ENCODE data around the gene ANKRD11. TPM values are rescaled to one million over a fixed set of nuclear protein-coding genes. Genes with fewer than 3 reads are reported as not detected.
A peak's percentile ranks its signal among the peaks of the same experiment; 100 is the strongest.
"Not testable (repeated sequence)": the region's sequence is repeated elsewhere in the genome, so short reads cannot be mapped to it uniquely, and the experiment has no call there.

The ANKRD11 gene
- total RNA-seq, 1 donor from 2014 or later = 64.9 TPM

DNA sequence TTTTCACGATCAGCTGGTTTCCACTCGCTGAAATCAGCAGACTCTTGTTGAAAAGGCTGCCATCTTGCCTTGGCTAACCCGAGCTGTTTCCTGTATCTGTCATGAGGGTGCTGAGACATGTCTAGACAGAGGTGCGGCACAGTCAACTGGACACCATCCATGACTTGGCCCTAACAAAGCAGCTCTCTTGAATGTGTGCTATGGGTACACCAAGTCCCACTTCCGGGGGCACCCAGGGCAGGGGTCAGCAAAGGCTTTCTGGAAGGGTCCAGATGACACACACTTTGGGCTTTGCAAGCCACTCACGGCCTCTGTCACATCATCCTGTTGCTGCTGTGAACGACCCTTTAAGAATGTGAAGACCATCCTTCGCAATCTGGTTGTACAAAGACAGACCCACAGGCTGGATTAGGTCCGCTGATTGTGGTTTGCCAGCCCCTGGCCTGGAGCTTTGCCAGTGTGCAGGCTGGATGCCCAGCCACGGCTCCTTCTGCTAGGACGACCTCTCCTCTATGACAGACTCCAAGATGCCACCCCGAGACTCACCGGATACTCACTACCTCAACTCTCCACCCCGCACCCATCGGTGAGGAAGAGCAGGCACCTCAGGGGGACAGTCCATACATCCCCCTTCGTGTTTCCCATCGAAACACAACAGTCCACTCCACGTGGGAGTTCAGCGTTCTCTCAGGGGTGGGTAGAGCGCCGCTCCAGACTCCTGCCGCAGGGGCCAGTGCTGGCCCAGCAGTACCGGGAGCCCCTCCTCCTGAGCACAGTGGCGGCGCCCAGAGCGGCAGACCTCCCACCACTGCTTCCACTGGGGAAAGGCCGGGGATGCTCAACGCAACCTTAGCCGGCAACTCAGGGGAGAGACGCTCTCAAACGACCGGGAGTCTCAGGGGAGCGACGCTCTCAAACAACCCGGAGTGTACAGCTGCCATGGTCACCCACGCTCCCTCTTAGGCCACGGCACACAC lies 123.5 kb downstream of the ANKRD11 start:
- ATAC-seq (ENCODE audit: poor library complexity) = no peak
- intact Hi-C loops (cut with DNase I) = no loop called here
- no peak for DNase-seq

DNA sequence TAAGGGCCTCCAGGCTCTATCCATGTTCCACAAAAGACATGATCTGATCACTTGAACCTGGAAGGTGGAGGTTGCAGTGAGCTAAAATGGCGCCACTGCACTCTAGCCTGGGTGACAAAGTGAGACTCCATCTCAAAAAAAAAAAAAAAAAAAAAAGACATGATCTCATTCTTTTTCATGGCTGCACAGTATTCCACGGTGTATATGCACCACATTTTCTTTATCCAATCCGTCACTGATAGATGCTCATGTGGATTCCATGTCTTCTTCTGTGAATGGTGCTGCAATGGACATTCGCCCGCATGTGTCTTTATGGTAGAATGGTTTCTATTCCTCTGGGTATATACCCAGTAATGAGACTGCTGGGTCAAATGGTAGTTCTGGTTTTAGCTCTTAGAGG lies 124.4 kb downstream of the ANKRD11 start:
- ATAC-seq (ENCODE audit: poor library complexity) (no peak), DNase-seq (no peak)
- intact Hi-C loops (cut with DNase I) = no loop called here

DNA sequence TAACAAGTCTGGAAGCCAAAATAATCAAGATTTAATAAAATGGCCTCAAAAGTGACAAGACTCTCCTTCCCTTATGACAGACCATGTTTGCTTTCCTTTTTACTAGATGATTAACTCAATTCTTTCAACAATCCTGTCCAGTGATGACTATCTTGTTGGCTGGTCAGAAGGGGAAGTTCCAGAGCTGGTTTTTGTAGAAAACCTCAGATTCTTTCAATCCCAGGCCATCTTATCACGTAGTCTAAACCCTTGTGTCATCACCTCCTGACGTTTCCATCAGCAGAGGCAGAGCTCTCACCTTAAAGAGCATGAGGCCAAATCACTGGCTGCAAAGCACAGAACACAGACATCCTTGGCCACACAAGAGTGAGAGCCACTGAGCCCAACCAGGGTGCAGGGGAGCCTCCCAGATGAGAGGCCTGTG lies 125.3 kb downstream of the ANKRD11 start:
- no peak for ATAC-seq (ENCODE audit: poor library complexity)
- intact Hi-C loops (cut with DNase I) = no loop called here
- DNase-seq = no peak

DNA sequence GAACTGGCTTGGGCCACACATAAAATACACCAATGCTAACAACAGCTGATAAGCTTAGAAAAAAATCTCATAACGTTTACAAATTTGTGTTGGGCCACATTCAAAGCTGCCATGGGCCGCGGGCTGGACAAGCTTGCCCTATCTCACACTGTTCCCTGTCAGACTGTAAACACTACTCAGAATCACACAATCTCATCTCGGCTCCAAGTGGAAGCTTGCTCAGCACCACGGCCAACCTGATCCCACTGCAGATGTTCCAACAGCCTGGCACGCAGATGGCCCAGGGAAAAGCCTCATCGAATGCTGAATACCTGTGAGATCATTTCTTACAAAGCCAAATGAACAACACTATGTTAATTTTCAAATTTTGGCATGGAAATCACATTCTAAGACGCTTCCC lies 125.8 kb downstream of the ANKRD11 start:
- DNase-seq (no peak), ATAC-seq (ENCODE audit: poor library complexity) (no peak)
- intact Hi-C loops (cut with DNase I) = no loop called here

DNA sequence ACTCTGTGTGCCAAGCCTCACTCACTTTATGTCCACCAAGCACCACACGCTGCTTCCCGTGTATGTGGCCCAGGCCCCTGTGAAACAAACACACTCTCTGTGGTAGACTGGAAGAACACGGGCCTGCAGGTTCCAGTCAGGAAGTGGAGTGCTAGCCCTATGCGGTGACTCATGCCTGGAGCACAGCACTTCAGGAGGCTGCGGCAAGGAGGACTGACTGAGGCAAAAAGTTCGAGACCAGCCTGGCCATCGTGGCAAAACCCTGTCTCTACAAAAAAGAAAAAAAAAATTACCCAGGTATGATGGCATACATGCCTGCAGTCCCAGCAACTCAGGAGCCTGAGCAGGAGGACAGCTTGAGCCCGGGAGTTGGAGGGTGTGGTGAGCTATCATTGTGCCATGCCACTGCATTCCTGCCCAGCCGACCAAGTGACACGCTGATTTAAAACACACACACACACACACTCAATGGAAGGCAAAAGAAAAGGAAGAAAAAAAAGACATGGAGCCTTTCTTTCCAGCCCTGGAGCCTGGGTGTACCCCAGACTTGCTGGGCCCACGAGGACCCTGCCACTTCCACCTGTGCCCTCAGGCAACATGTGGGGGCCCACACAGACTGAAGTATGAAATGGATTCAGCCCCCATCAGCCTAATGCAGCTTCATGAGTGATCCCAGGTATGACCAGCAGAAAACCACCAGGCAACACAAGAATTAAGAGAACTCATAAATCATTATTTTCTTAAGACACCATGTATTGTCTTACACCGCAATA lies 126.6 kb downstream of the ANKRD11 start:
- ATAC-seq (ENCODE audit: poor library complexity) = peak; percentile 46
- no peak for DNase-seq
- intact Hi-C loops (cut with DNase I) = no loop called here

DNA sequence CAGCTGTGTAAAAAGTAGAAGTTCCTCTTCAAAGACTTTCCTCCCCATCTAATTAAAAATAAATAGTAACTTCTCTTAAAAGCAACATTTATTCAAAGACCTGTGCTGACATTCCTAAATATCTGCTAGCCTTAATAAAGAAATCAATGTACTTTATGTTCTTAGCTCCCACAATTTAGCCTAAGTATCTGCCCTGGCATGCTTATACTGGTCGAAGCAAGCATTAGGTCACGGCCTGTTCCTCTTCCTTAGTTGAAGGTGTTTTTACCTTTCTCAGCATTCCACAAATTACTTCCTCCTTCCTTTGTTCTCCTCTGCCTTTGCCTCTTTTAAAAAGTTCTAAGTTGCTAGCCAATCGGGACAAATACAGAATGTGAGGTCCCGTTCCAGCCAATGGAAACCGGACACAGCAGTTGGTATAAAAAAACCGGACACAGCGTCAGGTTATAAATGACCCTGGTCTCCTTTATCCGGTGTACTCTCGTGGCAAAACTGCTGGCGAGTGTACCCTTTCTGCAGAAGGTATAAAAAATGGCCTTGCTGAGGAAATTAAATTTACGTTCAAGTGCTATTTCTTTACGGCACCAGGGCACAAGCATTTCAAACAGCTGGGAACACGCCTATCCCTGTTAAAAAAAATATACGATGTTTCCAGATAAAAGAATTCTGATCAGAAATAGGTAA lies 127.7 kb downstream of the ANKRD11 start:
- ATAC-seq (ENCODE audit: poor library complexity); intact Hi-C loops (cut with DNase I); DNase-seq: not testable (repeated sequence)

DNA sequence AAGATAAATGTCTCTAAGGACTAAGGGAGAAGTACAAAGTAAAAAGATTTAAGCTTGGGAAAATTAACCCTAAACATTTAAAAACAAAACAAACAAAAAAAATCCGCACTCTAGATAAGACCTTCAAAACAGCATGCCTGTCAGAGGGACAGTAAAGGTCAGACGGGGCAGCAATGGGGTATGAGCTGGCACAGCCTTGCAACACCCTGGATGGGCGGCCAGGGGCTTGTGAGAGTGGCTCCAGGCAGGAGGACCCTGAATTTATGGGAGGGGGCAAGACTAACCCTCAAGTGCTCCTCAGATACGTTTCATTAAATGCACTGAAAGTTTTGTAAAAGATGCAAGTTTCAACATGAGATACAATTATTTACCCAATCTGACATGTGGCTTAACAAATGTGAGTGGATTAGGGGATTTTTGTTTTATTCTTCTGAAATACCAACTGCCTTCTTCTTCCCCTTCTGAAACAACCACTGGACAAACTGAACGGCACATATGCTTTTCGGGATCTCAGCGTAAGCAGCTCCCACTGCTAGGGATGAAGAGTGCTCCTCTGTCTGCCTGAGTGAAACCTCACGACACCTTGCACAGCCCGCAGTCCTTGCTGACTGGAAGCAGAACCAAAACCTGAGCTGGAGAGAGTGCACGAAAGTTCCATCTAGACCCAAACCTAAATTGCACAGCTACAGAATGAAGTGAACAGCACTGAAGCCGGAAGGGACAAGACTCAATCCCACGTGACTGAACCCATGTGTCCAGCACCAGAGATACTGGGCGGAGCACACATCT lies 128.4 kb downstream of the ANKRD11 start:
- ATAC-seq (ENCODE audit: poor library complexity) (peak; percentile 40), DNase-seq (no peak)
- intact Hi-C loops (cut with DNase I) = no loop called here

DNA sequence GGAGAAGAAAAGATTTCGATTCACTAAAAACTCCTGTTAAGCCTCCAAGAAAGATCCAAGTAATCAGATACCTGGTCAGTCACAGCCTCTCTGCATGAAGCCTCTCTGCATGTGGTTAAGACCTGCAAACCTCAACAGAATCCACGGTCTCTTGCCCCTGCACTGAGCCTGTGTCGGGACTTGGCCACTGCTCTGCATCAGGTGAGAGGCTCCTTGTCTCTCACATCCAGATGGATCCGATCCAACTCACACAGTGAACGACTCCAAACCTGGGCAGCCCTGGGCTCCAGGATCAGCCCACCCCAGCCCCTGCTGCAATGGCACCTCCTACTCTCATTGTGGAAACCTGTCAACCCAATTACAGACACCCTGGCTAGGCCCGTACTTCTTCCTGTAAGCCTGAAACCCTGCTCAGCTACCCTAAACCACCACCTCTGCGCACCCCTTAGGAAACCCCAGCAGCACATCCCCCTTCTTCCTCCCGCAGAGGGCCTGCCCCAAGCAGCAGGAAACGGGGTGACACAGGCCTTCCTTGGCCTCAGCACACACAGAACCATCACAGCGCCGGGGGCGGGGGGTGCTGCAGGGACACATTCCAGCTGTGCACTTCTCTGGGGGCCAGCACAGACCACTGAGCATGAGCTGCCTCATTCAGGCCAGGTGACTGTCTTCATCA lies 129.5 kb downstream of the ANKRD11 start:
- intact Hi-C loops (cut with DNase I) = no loop called here
- no peak for DNase-seq
- no peak for ATAC-seq (ENCODE audit: poor library complexity)

DNA sequence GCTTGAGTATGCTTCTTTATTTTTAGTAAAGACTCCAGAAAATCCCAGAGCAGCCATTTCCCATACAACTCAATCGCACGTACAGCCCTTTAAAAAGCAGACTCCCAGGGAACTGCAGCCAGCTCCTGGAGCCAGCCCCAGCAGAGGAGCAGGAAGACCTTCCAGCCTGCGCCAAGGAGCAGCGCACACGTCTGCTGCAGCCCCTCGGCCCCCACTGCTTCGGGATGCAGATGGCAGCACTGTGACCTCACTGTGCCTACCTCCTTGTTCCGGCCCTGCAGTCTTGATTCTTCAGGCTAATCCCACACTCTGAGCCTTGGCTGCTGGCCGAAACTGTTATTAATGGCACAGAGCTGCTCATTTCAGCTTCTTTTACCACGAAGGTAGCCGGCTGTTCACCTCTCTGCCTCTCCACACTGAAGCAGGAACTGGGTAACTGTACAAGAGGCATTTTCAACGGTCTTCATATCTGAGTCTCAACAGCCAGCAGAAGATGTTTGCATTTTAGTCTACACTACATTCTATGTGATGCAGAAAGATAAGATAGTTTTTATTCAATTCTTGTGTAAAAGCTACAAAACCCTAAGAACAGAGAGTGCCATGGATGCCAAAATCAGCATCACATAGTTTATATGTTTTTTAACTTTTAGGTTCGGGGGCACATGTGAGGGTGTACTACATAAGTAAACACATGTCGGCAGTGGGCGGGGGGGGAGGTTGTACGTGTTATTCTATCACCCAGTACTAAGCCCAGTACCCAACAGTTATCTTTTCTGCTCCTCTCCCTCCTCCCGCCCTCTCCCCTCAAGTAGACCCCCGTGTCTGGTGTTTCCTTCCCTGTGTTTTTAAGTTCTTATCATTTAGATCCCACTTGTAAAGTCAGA lies 130.9 kb downstream of the ANKRD11 start:
- ATAC-seq (ENCODE audit: poor library complexity) (no peak), DNase-seq (no peak)
- intact Hi-C loops (cut with DNase I) = no loop called here

DNA sequence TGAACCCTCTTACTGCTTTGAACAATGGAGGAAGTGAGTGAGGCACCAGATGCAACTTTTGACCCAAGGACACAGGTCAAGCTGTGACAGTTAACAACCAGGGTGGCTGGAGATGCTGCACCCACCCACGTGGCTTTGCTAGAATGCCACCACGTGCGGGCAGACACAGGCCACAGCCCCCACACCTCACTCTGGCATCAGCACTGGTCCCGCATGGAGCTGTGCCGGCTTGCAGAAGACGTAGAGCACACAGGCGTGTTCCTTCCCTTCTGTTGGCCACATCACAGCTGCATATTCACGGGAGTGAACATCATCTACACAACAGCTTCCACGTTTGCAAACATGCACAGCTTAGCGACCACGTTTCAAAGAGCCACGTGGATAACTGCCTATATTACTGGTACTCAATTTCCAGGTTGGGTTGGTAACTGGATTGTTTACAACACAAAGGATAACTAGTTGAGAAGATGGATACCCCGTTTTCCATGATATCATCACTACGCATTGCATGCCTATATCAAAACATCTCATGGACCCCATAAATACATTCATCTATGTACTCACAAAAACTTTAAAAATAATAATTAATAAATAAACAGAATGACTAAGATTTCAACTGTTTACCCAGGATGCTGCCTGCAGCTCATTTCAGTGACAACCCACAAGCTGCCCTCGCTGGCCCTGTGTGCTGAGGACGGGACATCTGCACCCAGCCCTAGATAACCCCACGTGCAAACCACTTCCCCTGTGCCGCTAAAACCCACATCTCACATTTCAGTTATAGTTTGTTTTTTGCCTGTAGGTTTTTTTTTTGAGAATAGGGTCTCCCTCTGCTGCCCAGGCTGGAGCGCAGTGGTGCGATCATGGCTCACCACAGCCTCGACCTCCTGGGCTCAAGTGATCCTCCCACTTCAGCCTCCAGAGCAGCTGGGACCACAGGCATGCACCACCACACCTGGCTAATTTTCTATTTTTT lies 132.0 kb downstream of the ANKRD11 start:
- DNase-seq (no peak), ATAC-seq (ENCODE audit: poor library complexity) (no peak)
- intact Hi-C loops (cut with DNase I) = no loop called here

DNA sequence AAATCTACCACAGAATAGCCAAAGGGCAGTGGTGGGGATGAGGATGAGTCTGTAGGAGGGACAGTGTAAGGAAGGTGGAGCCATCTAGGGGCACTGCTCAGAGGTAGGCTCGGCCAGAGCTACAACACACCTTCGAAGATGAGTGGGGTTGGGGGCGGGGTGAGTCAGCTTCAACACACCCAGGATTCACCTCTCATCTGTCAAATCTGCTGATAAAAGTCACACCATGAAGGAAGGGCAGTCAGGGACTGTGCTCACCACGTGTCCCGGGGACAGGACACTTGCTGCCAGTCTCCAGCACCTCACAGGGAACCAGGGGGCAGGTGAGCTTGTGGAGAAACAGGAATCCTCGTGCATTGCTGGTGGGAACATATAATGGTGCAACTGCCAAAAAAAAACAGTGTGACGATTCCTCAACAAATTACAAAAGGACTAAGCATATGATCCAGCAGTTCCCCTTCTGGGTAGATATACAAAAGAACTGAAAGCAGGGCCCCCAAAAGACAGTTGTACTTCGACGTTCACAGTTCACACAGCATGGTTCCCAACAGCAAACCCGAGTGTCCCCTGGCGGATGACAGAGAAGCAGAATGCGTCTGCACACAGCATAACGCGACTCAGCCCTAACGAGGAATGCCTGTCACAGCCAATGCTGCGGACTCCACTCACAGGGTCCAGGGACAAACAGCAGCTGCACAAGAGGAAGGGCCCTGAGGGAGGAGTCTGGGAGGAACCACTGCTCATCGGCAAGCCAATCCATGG lies 133.1 kb downstream of the ANKRD11 start:
- peak; percentile 58 for ATAC-seq (ENCODE audit: poor library complexity)
- intact Hi-C loops (cut with DNase I) = no loop called here
- peak; percentile 67 for DNase-seq

DNA sequence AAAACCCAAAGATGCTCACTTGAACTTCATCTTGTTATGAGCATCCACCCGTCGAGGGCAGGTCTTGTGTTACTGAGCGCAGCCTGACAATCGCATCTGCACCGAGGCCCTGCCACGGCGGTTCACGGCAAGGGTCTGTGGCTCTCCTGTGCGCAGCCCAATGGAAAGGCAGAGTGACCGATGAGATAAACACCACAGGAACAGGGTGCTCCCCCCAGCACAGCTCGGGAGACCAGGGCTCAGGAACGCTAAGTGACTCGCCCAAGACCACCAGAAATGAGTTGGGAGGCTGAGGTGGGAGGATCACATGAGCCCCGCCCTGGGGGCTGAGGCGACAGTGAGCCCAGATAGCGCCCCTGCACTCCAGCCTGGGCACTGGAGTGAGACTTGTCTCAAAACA lies 134.7 kb downstream of the ANKRD11 start:
- ATAC-seq (ENCODE audit: poor library complexity) = no peak
- no peak for DNase-seq
- intact Hi-C loops (cut with DNase I) = no loop called here

DNA sequence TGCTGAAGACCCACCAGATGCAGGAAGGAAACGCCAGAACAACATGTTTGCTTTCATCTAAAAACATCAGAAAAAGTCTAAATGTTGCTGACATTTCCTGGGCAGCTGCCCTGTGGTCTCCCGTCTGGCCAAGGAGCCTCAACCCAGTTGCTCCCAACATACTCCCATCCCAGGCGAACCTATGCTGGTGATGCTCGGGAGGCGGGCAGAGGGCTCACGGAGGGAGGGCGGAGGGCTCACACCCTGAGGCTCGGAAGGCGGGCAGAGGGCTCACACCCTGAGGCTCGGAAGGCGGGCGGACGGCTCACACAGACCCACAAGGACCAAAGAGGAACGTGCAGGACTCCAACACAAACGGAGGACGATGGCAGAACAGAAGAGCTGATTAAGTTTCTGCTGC lies 135.4 kb downstream of the ANKRD11 start:
- no peak for ATAC-seq (ENCODE audit: poor library complexity)
- no peak for DNase-seq
- intact Hi-C loops (cut with DNase I) = no loop called here

DNA sequence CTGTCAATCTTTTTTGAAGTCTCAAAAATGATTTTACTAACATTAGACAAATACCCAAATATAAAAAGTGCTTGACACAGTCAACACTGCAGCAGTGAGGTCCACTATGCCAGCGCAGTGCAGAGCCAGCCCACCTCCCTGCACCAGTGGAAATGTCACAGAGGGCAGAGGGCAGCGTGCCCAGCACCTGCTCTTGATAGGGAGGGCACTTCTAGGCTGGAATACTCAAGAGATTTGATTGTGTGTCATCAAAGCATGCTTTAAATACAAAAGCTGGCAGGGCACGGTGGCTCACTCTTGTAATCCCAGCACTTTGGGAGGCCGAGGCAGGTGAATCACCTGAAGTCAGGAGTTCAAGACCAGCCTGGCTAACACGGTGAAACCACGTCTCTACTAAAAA lies 136.0 kb downstream of the ANKRD11 start:
- intact Hi-C loops (cut with DNase I) = no loop called here
- peak; percentile 76 for DNase-seq
- ATAC-seq (ENCODE audit: poor library complexity) = peak; percentile 74

DNA sequence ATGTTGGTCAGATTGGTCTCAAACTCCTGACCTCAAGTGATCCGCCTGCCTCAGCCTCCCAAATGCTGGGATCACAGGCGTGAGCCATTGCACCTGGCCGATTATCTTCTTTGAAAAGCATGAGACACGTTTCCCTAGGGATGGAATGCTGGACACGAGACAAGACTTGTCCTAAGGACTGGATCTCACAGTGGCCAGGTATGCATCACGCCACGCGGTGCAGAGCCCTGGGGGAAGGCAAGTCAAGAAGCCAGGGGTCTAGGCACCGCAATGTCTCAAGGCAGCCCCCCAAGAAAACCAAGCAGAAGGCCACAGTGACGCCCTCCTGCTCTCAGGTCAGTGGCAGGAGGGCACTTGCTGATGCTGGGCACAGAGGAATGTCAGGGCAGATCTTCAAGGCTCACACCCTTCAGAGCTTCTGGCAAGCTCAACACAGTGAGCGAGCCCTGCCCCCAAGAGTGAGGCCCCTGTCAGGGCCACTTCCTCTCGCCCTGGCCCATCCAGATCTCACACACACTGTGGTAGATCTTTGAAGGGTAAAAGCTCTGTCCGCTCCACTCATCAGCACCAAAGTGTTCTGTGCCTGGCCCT lies 138.2 kb downstream of the ANKRD11 start:
- ATAC-seq (ENCODE audit: poor library complexity) (peak; percentile 49), DNase-seq (no peak)
- intact Hi-C loops (cut with DNase I) = no loop called here

Data from Right ventricle myocardium superior (tissue), 1 donor.